Measurements from ENCODE around the gene ASPSCR1. TPM values are rescaled to one million over a fixed set of nuclear protein-coding genes. Genes with fewer than 3 reads are reported as not detected.

The ASPSCR1 gene
- total RNA-seq, 1 donor from 2014 or later: 45.9 TPM

DNA sequence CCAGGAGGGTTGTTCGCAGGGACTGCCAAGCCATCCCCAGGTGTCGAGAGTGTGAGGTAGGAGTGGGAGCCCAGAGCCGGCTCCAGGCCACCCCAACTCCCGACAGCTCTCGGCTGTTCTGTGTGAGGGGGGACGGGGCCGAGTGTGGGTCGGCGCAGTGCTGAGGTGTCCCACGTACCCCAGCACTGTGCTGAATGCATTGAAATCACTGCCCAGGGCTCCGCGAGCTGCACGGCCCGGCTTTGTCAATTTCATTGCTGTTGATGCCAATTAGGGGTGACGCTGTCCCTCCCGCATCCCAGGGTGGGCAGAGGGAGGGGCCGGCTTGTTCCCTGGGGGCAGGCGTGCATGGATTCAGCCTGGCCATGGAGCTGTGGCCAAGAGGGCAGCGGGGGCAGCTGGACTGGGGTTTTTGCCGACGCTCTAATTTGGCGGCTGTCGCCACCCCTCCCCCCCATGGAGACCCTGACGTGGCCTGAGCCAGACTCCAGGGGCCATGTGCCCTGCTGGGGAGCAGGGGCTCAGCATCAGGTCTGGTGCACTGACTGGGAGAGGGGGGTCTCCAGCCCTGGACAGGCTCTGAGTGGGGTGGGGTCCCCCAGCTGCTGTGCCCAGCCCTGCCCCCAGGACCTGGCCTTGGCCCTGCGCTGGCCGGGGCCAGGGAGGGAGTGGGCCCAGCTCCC, 31.0 kb downstream of the ASPSCR1 start:
- H3K27me3 Mint-ChIP-seq (ENCODE audit: unreplicated experiment): no peaks in the 10 kb centered on the region
- no peaks in the 10 kb centered on the region for H3K9me3 Mint-ChIP-seq (ENCODE audit: unreplicated experiment)
- H3K27ac Mint-ChIP-seq (ENCODE audit: unreplicated experiment): no peak overlapping the region
- DNase-seq (ENCODE audit: extremely low spot score, unreplicated experiment): no peak
- no peak overlapping the region for H3K4me3 Mint-ChIP-seq (ENCODE audit: unreplicated experiment)
- no peak for TF ChIP-seq CTCF (IDR thresholded peaks at IDR 0.05)
- no peaks in the 10 kb centered on the region for H3K36me3 Mint-ChIP-seq (ENCODE audit: unreplicated experiment)
- H3K4me1 Mint-ChIP-seq (ENCODE audit: unreplicated experiment): peaks cover 18% of the 10 kb centered on the region

DNA sequence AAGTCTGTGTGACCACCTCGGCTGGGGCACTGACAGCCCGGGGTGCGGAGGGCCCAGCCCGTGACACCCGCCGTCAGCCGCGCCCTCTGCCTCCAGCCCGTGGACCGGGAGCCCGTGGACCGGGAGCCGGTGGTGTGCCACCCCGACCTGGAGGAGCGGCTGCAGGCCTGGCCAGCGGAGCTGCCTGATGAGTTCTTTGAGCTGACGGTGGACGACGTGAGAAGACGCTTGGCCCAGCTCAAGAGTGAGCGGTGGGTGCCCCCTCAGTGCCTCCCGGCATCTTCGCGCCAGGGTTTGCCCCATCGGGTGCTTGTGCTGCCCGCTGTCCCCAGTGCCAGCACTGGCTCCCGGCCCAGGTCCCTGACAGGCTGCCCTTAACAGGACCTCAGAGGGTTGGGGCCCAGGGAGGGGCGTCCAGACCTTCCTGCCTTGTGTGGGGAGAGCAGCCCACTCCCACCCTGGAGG, 31.5 kb downstream of the ASPSCR1 start:
- Mint-ChIP-seq H3K27ac (ENCODE audit: unreplicated experiment) (no peak overlapping the region), H3K4me3 (ENCODE audit: unreplicated experiment) (no peak overlapping the region), H3K36me3 (ENCODE audit: unreplicated experiment) (no peaks in the 10 kb centered on the region), H3K4me1 (ENCODE audit: unreplicated experiment) (peaks cover 12% of the 10 kb centered on the region), H3K27me3 (ENCODE audit: unreplicated experiment) (no peaks in the 10 kb centered on the region), H3K9me3 (ENCODE audit: unreplicated experiment) (no peaks in the 10 kb centered on the region)
- no peak for DNase-seq (ENCODE audit: extremely low spot score, unreplicated experiment)
- TF ChIP-seq CTCF (IDR thresholded peaks at IDR 0.05): no peak

- no peaks in the 10 kb centered on the region for H3K27me3 Mint-ChIP-seq (ENCODE audit: unreplicated experiment)
- TF ChIP-seq CTCF (IDR thresholded peaks at IDR 0.05): no peak
- H3K27ac Mint-ChIP-seq (ENCODE audit: unreplicated experiment): no peak overlapping the region
- no peak overlapping the region for H3K4me3 Mint-ChIP-seq (ENCODE audit: unreplicated experiment)
- H3K4me1 Mint-ChIP-seq (ENCODE audit: unreplicated experiment): peaks cover 9% of the 10 kb centered on the region
- no peaks in the 10 kb centered on the region for H3K36me3 Mint-ChIP-seq (ENCODE audit: unreplicated experiment)
- H3K9me3 Mint-ChIP-seq (ENCODE audit: unreplicated experiment): no peaks in the 10 kb centered on the region
- DNase-seq (ENCODE audit: extremely low spot score, unreplicated experiment): no peak
Observed at GRCh38 chr17:82009413-82009812, 32.0 kb downstream of the ASPSCR1 start.

DNA sequence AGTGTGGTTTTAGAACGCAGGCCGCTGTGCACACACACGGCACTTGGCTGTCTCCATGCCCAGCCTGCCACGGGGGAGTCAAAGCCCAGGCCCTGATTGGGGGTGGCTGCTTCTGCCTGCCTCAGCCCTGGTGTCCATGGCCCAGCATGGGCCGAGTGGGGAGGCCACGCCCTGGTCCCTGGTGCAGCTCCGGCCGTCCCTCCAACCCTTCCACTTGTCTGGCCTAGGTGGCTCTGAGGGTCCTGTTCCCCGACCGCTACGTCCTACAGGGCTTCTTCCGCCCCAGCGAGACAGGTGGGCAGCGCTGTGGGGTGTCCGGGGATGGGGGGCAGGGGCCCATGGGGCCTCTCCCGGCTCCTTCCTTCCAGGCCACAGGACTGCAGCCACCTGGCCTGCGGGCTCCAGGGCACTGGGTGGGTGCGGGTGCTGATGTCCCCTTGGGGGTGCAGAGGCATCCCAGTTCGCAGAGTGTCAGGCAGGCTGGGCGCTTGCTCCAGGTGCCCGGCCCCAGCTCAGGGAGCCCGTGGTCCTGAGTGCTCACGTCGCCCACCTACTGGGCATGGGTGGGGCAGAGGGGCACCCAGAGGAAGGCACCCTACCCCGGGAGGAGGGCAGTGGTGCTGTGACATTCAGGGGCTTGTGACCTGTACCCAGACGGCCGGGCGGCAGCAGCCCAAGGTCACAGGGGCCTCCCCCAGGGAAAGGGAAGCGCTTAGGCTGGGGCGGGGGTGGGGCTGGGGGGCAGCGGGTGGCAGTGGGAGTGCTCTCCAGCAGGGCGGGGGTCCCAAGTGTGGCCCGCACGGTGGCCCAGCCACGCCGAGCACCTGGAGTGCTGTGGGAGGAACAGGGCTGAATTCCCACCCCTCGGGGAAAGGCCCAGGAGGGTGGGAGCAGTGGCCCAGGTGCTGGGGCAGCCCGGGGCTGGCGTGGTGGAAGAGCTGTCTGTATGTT, 33.4 kb downstream of the ASPSCR1 start:
- no peak for DNase-seq (ENCODE audit: extremely low spot score, unreplicated experiment)
- Mint-ChIP-seq H3K27ac (ENCODE audit: unreplicated experiment) (no peak overlapping the region), H3K36me3 (ENCODE audit: unreplicated experiment) (no peaks in the 10 kb centered on the region), H3K4me3 (ENCODE audit: unreplicated experiment) (no peak overlapping the region), H3K9me3 (ENCODE audit: unreplicated experiment) (no peaks in the 10 kb centered on the region), H3K27me3 (ENCODE audit: unreplicated experiment) (no peaks in the 10 kb centered on the region), H3K4me1 (ENCODE audit: unreplicated experiment) (peaks cover 10% of the 10 kb centered on the region)
- no peak for TF ChIP-seq CTCF (IDR thresholded peaks at IDR 0.05)

DNA sequence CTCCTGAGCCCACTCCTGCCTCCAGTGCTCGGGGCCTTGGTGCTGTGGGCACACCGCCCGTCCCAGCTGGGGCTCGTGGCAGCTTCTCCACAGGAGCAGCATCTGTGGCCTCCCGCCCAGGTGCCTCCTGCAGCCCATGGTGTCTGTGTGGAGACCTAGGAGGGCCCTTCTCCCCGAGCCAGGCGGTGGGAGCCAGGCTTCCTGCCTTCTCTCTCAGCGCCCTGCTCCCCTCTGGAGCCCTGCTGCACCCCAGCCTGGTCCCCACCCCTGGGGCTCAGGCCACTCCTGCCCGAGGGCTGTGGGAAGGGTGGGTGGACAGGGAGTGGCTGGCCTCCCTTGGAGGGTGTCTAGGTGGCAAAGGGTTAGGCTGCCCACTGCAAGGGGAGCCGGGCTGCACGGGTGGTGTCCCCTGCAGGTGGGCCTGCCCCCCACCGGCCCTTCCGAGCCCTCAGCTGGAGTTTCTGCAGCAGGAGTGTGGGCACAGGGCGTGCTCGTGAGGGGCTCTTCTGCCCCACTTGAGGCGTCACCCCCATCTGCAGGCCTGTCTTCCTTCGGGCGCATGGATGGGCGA, 34.3 kb downstream of the ASPSCR1 start:
- TF ChIP-seq CTCF (IDR thresholded peaks at IDR 0.05): no peak
- H3K9me3 Mint-ChIP-seq (ENCODE audit: unreplicated experiment): no peaks in the 10 kb centered on the region
- no peaks in the 10 kb centered on the region for H3K27me3 Mint-ChIP-seq (ENCODE audit: unreplicated experiment)
- no peaks in the 10 kb centered on the region for H3K36me3 Mint-ChIP-seq (ENCODE audit: unreplicated experiment)
- H3K27ac Mint-ChIP-seq (ENCODE audit: unreplicated experiment): no peak overlapping the region
- H3K4me1 Mint-ChIP-seq (ENCODE audit: unreplicated experiment): peaks cover 10% of the 10 kb centered on the region
- DNase-seq (ENCODE audit: extremely low spot score, unreplicated experiment): no peak
- no peak overlapping the region for H3K4me3 Mint-ChIP-seq (ENCODE audit: unreplicated experiment)

Data from osteocyte (in vitro differentiated cells).